ENCODE measurements around the gene IGF2BP2. TPM values are rescaled to one million over a fixed set of nuclear protein-coding genes. Genes with fewer than 3 reads are reported as not detected.
"Not testable (repeated sequence)": the region's sequence is repeated elsewhere in the genome, so short reads cannot be mapped to it uniquely, and the experiment has no call there.

Gene IGF2BP2
- total RNA-seq, 1 experiment from 2014 or later = 133 TPM

- H3K27ac Mint-ChIP-seq = no peak overlapping the region
- ATAC-seq (no peak), DNase-seq (ENCODE audit: low spot score) (no peak)
- POLR2A ChIA-PET = interaction anchor here (0.7 kb wide), 1 partner anchor 204 kb away, joined by 4 read pairs; no protein-coding TSS in a partner anchor
- no peak overlapping the region for H3K4me3 Mint-ChIP-seq
- CTCF ChIA-PET = no interaction called here
- H3K9me3 Mint-ChIP-seq = no peaks in the 10 kb centered on the region
- H3K36me3 Mint-ChIP-seq = no peaks in the 10 kb centered on the region
- H3K27me3 Mint-ChIP-seq (ENCODE audit: low read depth) = no peaks in the 10 kb centered on the region
- H3K4me1 Mint-ChIP-seq = peaks cover 22% of the 10 kb centered on the region
- TF ChIP-seq ZNF263 (CRISPR knock-in tag; IDR thresholded peaks at IDR 0.05; ENCODE audit: low read depth) = no peak
- TF ChIP-seq ATF2 (CRISPR knock-in tag; IDR thresholded peaks at IDR 0.05; ENCODE audit: borderline replicate concordance, low read depth) = no peak
- no peak for TF ChIP-seq ZNF423 (CRISPR knock-in tag; IDR thresholded peaks at IDR 0.05)
- TF ChIP-seq SMAD4 (CRISPR knock-in tag; IDR thresholded peaks at IDR 0.05) = no peak
- no peak for TF ChIP-seq TCF7 (CRISPR knock-in tag; IDR thresholded peaks at IDR 0.05; ENCODE audit: low read depth)
- TF ChIP-seq ZNF281 (CRISPR knock-in tag; IDR thresholded peaks at IDR 0.05) = no peak
- TF ChIP-seq TEAD4 (CRISPR knock-in tag; IDR thresholded peaks at IDR 0.05) = no peak
These were observed 18.3 kb upstream of the IGF2BP2 start for GRCh38 chr3:185843126-185843525.

GRCh38 chr3:185842241-185842640, 17.4 kb upstream of the IGF2BP2 start:
- Mint-ChIP-seq H3K4me1 (peaks cover 17% of the 10 kb centered on the region), H3K4me3 (no peak overlapping the region), H3K36me3 (no peaks in the 10 kb centered on the region), H3K27ac (no peak overlapping the region), H3K27me3 (ENCODE audit: low read depth) (no peaks in the 10 kb centered on the region), H3K9me3 (no peaks in the 10 kb centered on the region)
- ChIA-PET POLR2A (interaction anchor here (0.5 to 0.7 kb wide), 2 partner anchors 35 to 203 kb away, joined by 4 to 5 read pairs; no protein-coding TSS in a partner anchor), CTCF (interaction anchor here (0.7 to 1.5 kb wide), 2 partner anchors 182 to 1339 kb away, joined by 3 to 8 read pairs; no protein-coding TSS in a partner anchor)
- no peak for ATAC-seq
- TF ChIP-seq NR2C2 (CRISPR knock-in tag; IDR thresholded peaks at IDR 0.05) (no peak), USF2 (CRISPR knock-in tag; IDR thresholded peaks at IDR 0.05) (no peak), FOXJ3 (CRISPR knock-in tag; IDR thresholded peaks at IDR 0.05; ENCODE audit: borderline replicate concordance) (no peak), E2F5 (CRISPR knock-in tag; IDR thresholded peaks at IDR 0.05) (no peak), ETV6 (CRISPR knock-in tag; IDR thresholded peaks at IDR 0.05) (no peak), ZNF219 (CRISPR knock-in tag; IDR thresholded peaks at IDR 0.05; ENCODE audit: borderline replicate concordance) (no peak), TEAD4 (CRISPR knock-in tag; IDR thresholded peaks at IDR 0.05) (no peak), CREB1 (CRISPR knock-in tag; IDR thresholded peaks at IDR 0.05) (no peak), ZNF671 (CRISPR knock-in tag; IDR thresholded peaks at IDR 0.05) (no peak), TCF7 (CRISPR knock-in tag; IDR thresholded peaks at IDR 0.05; ENCODE audit: low read depth) (no peak), IRF1 (CRISPR knock-in tag; IDR thresholded peaks at IDR 0.05) (no peak), ZMAT4 (CRISPR knock-in tag; IDR thresholded peaks at IDR 0.05) (no peak), CBFB (CRISPR knock-in tag; IDR thresholded peaks at IDR 0.05; ENCODE audit: low read depth) (no peak)
- DNase-seq (ENCODE audit: low spot score) = no peak

- CTCF ChIA-PET = interaction anchor here (0.6 to 1.2 kb wide), 3 partner anchors 41 to 178 kb away, joined by 3 read pairs; no protein-coding TSS in a partner anchor
- POLR2A ChIA-PET; DNase-seq (ENCODE audit: low spot score); H3K4me3 Mint-ChIP-seq; ATAC-seq; H3K27ac Mint-ChIP-seq; H3K9me3 Mint-ChIP-seq; H3K36me3 Mint-ChIP-seq; H3K27me3 Mint-ChIP-seq (ENCODE audit: low read depth); H3K4me1 Mint-ChIP-seq: not testable (repeated sequence)
These were observed 13.7 kb upstream of the IGF2BP2 start for GRCh38 chr3:185838417-185838989.

Data from WTC11 (cell line).